Left lung (tissue), 10 donors: Measurements from ENCODE around the gene PRKAR2A. TPM values are rescaled to one million over a fixed set of nuclear protein-coding genes. Genes with fewer than 3 reads are reported as not detected.

Source experiments
- ATAC-seq: fragments of 200-7000 bp; cut with Tn5 transposase; one replicate; pipeline ENCODE4 v1.9.1; 2020; ENCODE audit warnings: moderate library complexity
- DNase-seq, 4 donors: peaks; one replicate each; pipeline ENCODE4 v3.0.0-alpha.2; 2013 to 2020
- H3K27ac ChIP-seq, 2 donors: fragments of 200-600 bp; sonication (generic) in 1 of 2; one replicate each; pipeline versions ENCODE4 v1.5.0 to v1.8.0; 2020 to 2021
- H3K27me3 ChIP-seq, 2 donors: fragments of 200-600 bp; sonication (generic) in 1 of 2; one replicate each; pipeline versions ENCODE4 v1.5.0 to v1.8.0; 2020 to 2021
- H3K36me3 ChIP-seq, 2 donors: fragments of 200-600 bp; sonication (generic) in 1 of 2; one replicate each; pipeline versions ENCODE4 v1.5.0 to v1.8.0; 2020 to 2021
- H3K4me1 ChIP-seq, 2 donors: fragments of 200-600 bp; one replicate each; pipeline ENCODE4 v1.8.0; 2021
- H3K4me3 ChIP-seq, 2 donors: fragments of 200-600 bp; sonication (generic) in 1 of 2; one replicate each; pipeline versions ENCODE4 v1.5.0 to v1.8.0; 2020 to 2021; ENCODE audit warnings: mild to moderate bottlenecking in 1 of 2
- H3K9me3 ChIP-seq, 2 donors: fragments of 200-600 bp; sonication (generic) in 1 of 2; one replicate each; pipeline versions ENCODE4 v1.5.0 to v1.8.0; 2020 to 2021
- intact Hi-C, 2 donors: fragments of 100-400 bp; cut with DNase I; formaldehyde crosslinking; loops; one replicate each; pipeline versions ENCODE4 v1.11.2 to v1.14.2; 2022
- polyA plus RNA-seq, 6 donors: library from polyadenylated mRNA; unstranded; fragments of 120-200 nt; gene quantifications; one replicate each; pipeline ENCODE4 v1.2.1, GENCODE V29; 2013; ENCODE audit not compliant: insufficient read length in 6 of 6
- total RNA-seq, 2 donors: library from RNA; stranded (reverse); fragmentation: NEBNext Ultra II Directional; extraction: Animal tissue kit (Norgen Biotek cat#: 25700); gene quantifications; one replicate each; pipeline ENCODE4 v1.2.1, GENCODE V29; 2021
- TF ChIP-seq, protein P1 (sequence below), 2 donors: fragments of 200-600 bp; sonication (generic) in 1 of 2; IDR thresholded peaks; one replicate each; pipeline versions ENCODE4 v1.5.0 to v1.8.0; 2021; ENCODE audit warnings: antibody characterized with exemption in 2 of 2
- donor health status: DM: no; HTN: yes; CAD: no.
- donor health status: DM: no; HTN: no; CAD: no.

PRKAR2A gene
- total and polyA plus RNA-seq, 8 donors, result 29.4 to 58.1 (median 34.6) TPM

DNA sequence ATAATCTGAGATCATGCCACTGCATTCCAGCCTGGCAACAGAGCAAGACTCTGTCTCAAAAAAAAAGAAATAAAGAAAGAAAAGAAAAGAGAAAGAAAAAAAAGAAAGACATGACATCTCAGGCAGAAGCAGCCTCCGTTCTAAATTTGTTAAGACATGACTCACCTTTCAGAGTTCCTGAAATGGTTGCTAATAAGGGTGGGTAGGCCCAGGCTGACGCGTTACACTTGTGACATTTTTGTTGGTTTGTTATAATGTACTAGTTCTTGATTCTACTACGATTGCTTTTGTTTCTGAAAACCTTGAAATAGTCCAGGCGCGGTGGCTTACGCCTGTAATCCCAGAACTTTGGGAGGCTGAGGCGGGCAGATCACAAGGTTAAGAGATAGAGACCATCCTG lies 30.0 kb upstream of the PRKAR2A start:
- Histone ChIP-seq H3K9me3 (no peaks in the 10 kb centered on the region), H3K27ac (no peak overlapping the region), H3K27me3 (no peaks in the 10 kb centered on the region), H3K4me1 (no peaks in the 10 kb centered on the region), H3K4me3 (no peak overlapping the region), H3K36me3 (peaks cover 0 to 74% of the 10 kb centered on the region in 2 donors)
- TF ChIP-seq, protein P1, sequence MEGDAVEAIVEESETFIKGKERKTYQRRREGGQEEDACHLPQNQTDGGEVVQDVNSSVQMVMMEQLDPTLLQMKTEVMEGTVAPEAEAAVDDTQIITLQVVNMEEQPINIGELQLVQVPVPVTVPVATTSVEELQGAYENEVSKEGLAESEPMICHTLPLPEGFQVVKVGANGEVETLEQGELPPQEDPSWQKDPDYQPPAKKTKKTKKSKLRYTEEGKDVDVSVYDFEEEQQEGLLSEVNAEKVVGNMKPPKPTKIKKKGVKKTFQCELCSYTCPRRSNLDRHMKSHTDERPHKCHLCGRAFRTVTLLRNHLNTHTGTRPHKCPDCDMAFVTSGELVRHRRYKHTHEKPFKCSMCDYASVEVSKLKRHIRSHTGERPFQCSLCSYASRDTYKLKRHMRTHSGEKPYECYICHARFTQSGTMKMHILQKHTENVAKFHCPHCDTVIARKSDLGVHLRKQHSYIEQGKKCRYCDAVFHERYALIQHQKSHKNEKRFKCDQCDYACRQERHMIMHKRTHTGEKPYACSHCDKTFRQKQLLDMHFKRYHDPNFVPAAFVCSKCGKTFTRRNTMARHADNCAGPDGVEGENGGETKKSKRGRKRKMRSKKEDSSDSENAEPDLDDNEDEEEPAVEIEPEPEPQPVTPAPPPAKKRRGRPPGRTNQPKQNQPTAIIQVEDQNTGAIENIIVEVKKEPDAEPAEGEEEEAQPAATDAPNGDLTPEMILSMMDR (IDR thresholded peaks at IDR 0.05), result no peak
- ATAC-seq (no peak), DNase-seq (no peak)
- intact Hi-C loops, result no loop called here

DNA sequence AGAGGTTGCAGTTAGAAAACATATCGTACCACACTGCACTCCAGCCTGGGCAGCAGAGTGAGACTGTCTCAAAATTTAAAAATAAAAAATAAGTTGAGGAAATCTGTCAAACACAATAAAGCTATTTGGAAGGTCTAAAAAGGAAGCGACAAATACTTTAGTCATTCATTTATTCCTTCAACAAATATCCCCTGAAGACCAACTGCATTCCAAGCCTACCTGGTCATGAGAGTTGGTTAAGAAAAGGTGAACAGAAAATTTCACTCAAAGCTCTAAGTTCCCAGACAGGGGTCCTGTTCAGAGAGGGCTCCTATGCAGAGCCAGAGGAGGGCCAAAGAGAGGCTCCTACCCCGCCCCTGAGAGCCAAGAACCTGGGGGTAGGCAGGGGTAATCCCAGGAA lies 15.4 kb upstream of the PRKAR2A start:
- intact Hi-C loops, result no loop called here
- Histone ChIP-seq H3K4me3 (no peak overlapping the region), H3K27me3 (no peaks in the 10 kb centered on the region), H3K4me1 (no peaks in the 10 kb centered on the region), H3K36me3 (peaks cover 0 to 46% of the 10 kb centered on the region in 2 donors), H3K9me3 (no peaks in the 10 kb centered on the region), H3K27ac (no peak overlapping the region)
- TF ChIP-seq, protein P1 (IDR thresholded peaks at IDR 0.05), result no peak
- ATAC-seq (no peak), DNase-seq (no peak)

DNA sequence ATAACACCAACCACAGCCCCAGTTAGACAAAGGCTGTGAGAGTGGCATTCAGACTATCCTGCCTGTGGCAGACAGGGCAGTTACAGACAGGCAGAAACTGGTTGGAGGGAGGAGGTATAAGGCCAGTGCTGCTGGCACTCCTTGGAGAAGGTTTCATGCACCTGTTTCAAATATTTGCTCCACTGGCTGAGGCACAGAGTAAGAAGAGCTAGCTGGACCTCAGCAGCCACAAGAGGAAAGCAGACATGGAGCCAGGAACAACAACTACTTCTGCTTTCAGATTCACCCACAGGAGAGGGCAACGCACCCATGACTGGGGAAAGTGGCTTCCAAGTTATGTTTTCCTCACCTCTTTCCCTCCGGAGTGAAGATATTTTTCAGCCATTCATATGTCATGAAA lies 11.5 kb upstream of the PRKAR2A start:
- TF ChIP-seq, protein P1 (IDR thresholded peaks at IDR 0.05), result no peak
- Histone ChIP-seq H3K27me3 (no peaks in the 10 kb centered on the region), H3K9me3 (no peaks in the 10 kb centered on the region), H3K27ac (no peak overlapping the region), H3K36me3 (peaks cover 0 to 71% of the 10 kb centered on the region in 2 donors), H3K4me3 (no peak overlapping the region), H3K4me1 (no peaks in the 10 kb centered on the region)
- DNase-seq (no peak), ATAC-seq (no peak)
- intact Hi-C loops, result no loop called here

DNA sequence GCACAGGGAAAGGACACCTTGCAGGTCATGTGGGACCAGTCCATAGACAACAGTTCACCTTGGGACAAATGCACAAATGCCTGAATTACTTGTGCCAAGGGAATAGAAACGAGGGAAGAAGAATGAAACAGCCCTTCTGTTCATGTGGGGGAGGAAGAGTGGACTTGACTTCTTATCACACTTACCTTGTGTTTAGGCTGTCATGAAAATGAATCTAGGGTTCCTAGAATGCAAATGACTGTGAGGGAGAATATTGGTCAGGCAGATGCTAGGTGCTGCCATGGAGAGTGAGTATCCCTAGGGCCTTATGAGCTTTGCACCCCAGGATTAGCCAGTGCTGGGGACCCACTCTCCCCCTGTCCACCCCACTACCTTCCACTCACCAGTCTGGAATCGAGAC lies 11.0 kb upstream of the PRKAR2A start:
- intact Hi-C loops, result no loop called here
- Histone ChIP-seq H3K27me3 (no peaks in the 10 kb centered on the region), H3K4me3 (no peak overlapping the region), H3K4me1 (no peaks in the 10 kb centered on the region), H3K27ac (no peak overlapping the region), H3K36me3 (peaks cover 0 to 71% of the 10 kb centered on the region in 2 donors), H3K9me3 (no peaks in the 10 kb centered on the region)
- ATAC-seq, result no peak
- TF ChIP-seq, protein P1 (IDR thresholded peaks at IDR 0.05), result no peak
- DNase-seq, result no peak

DNA sequence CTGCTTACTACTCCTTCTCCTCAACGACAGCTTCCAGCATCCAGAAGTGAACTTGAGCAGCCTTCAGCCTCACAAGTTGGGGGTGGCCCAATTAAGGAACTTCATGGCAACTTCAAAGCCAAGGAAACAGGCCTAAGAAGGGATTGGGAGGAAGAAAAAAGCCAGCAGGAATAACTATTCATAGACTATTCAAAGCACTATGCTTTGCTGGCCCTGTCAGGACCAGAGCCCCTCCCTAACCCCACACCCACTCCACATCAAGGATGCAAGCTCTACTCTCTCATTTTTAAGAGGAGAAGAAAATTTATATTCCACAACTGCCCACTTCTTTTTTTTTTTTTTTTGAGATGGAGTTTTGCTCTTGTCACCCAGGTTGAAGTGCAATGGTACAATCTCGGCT lies 10.0 kb upstream of the PRKAR2A start:
- TF ChIP-seq, protein P1 (IDR thresholded peaks at IDR 0.05), result no peak
- no peak for DNase-seq
- Histone ChIP-seq H3K4me3 (no peak overlapping the region), H3K27me3 (no peaks in the 10 kb centered on the region), H3K4me1 (no peaks in the 10 kb centered on the region), H3K27ac (no peak overlapping the region), H3K36me3 (peaks cover 0 to 71% of the 10 kb centered on the region in 2 donors), H3K9me3 (no peaks in the 10 kb centered on the region)
- intact Hi-C loops, result no loop called here
- ATAC-seq, result no peak
